Measurements from ENCODE around the gene KBTBD6. TPM values are rescaled to one million over a fixed set of nuclear protein-coding genes. Genes with fewer than 3 reads are reported as not detected.

Gene KBTBD6
- total and polyA plus RNA-seq, 10 of the 15 experiments (the other 5 are each of a cell fraction or from before 2014, with no cell fraction given): 1.9 to 5.3 (median 3.8) TPM

GRCh38 chr13:41145136-41145908 lies 12.7 kb upstream of the KBTBD6 start:
- no peaks in the 10 kb centered on the region for H3K79me2 ChIP-seq (ENCODE audit: control insufficient read depth, insufficient read depth, low read length)
- no peaks in the 10 kb centered on the region for H3K4me1 ChIP-seq (ENCODE audit: control insufficient read depth, insufficient read depth, low read length)
- CTCF ChIA-PET: no interaction called here
- POLR2A ChIA-PET: no interaction called here
- RAD21 ChIA-PET (ENCODE audit: unreplicated experiment): no interaction called here
- BruUV-seq (replicated peaks): no TSS peak
- WGBS (ENCODE audit: insufficient coverage, insufficient replicate concordance, low lambda C conversion rate, missing lambda C conversion rate): 83% methylated on average over 4 of the region's 4 CpGs
- H3K27me3 ChIP-seq (replicated peaks in 1 of 2; ENCODE audit: control insufficient read depth in 2 of 2, insufficient read depth in 2 of 2, low read length in 1 of 2): no peaks in the 10 kb centered on the region
- no peak for TF ChIP-seq SRF (IDR thresholded peaks at IDR 0.05; ENCODE audit: low read depth in 2 of 2, low read length in 2 of 2)
- TF ChIP-seq TCF3 (IDR thresholded peaks at IDR 0.05; ENCODE audit: borderline replicate concordance, insufficient read depth, low read depth, low read length): no peak
- no peak for TF ChIP-seq IRF4 (IDR thresholded peaks at IDR 0.05; ENCODE audit: low read depth, low read length)
- TF ChIP-seq CBX5 (IDR thresholded peaks at IDR 0.05; ENCODE audit: low read depth): no peak
- TF ChIP-seq SIN3A (IDR thresholded peaks at IDR 0.05; ENCODE audit: low read depth, low read length): no peak
- no peak for TF ChIP-seq SUZ12 (IDR thresholded peaks at IDR 0.05; ENCODE audit: unreplicated experiment)
- TF ChIP-seq RB1 (IDR thresholded peaks at IDR 0.05; ENCODE audit: borderline replicate concordance): no peak
- TF ChIP-seq NFXL1 (IDR thresholded peaks at IDR 0.05; ENCODE audit: borderline replicate concordance): no peak
- no peak for TF ChIP-seq ZNF24 (IDR thresholded peaks at IDR 0.05)
- no peak for TF ChIP-seq ZBTB40 (IDR thresholded peaks at IDR 0.05; ENCODE audit: borderline replicate concordance)
- TF ChIP-seq USF2 (IDR thresholded peaks at IDR 0.05; ENCODE audit: borderline replicate concordance, low read depth, low read length): no peak
- TF ChIP-seq RBBP5 (conservative IDR thresholded peaks at IDR 0.05): no peak
- no peak for TF ChIP-seq ZNF207 (IDR thresholded peaks at IDR 0.05; ENCODE audit: borderline replicate concordance)
- no peak for TF ChIP-seq ZBED1 (IDR thresholded peaks at IDR 0.05; ENCODE audit: borderline replicate concordance)
- TF ChIP-seq NFYA (IDR thresholded peaks at IDR 0.05; ENCODE audit: borderline replicate concordance, low read depth, low read length): no peak
- no peak for TF ChIP-seq BHLHE40 (IDR thresholded peaks at IDR 0.05; ENCODE audit: borderline replicate concordance in 1 of 2, low read depth in 2 of 2, low read length in 1 of 2)
- TF ChIP-seq HCFC1 (IDR thresholded peaks at IDR 0.05; ENCODE audit: low read length): no peak
- TF ChIP-seq TARDBP (IDR thresholded peaks at IDR 0.05; ENCODE audit: borderline replicate concordance): no peak
- TF ChIP-seq SREBF1 (IDR thresholded peaks at IDR 0.05; ENCODE audit: low read length): no peak
- no peak for TF ChIP-seq FOXM1 (IDR thresholded peaks at IDR 0.05; ENCODE audit: low read depth, low read length)
- no peak overlapping the region for H3K9ac ChIP-seq (ENCODE audit: control insufficient read depth, insufficient read depth, low read length)
- ATAC-seq (no peak), FAIRE-seq (no peak), DNase-seq (ENCODE audit: low read depth, low spot score) (no peak)
- intact Hi-C loops (cut with micrococcal nuclease; ENCODE audit: unreplicated experiment): no loop called here
- no peak overlapping the region for H3K4me3 ChIP-seq
- H3K27ac ChIP-seq (ENCODE audit: control insufficient read depth, insufficient read depth): no peak overlapping the region
- H4K20me1 ChIP-seq (ENCODE audit: control insufficient read depth, insufficient read depth): no peaks in the 10 kb centered on the region
- SMC1A ChIA-PET (ENCODE audit: uncharacterized antibody, unreplicated experiment): interaction anchor here (1.0 kb wide), 1 partner anchor 68 kb away, joined by 3 read pairs; no protein-coding TSS in a partner anchor
- H3K36me3 ChIP-seq (ENCODE audit: control insufficient read depth in 2 of 2, insufficient read depth in 2 of 2, low read length in 1 of 2): no peaks in the 10 kb centered on the region
- in situ Hi-C loops (cut with MboI): no loop called here
- peaks cover 8% of the 10 kb centered on the region; the same call in 2 of the 3 replicates for H3K9me3 ChIP-seq (replicated peaks; ENCODE audit: control insufficient read depth, insufficient read depth, low read length)
- no peak overlapping the region for H3K4me2 ChIP-seq (ENCODE audit: control insufficient read depth, insufficient read depth)
- H2AFZ ChIP-seq (ENCODE audit: control insufficient read depth, low read depth, low read length): no peak overlapping the region

All from GM12878 (cell line).